ENCODE measurements around the gene GPX5.

DNA sequence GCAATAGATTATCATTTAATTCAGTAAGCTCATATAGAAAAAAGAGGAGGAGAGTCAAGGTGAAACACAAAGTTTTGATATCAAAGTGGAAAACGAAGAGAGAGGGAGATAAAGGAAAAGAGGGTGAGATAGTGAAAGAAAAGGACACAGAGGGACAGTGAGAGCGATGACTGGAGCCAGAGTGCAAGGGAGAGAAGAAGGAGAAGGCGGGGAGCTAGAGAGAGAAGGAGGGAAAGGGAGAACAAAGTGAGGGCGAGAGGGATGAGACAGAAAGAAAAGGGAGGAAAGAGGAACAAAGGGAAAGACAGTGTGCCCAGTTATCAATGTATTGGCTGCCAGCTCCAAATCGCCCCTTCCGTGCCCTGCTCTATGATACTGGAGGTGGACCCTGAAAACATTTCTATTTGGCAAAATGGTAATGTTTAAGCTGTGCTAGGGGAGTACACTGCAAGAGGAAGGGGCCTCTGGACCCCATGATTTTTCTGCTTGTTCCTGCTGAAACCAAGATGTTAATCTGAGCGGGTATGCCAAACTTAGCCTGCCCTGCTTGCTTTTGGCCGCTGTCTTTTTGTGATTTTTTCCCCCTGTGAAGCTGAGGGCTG, 27.8 kb downstream of the GPX5 start:
- TF ChIP-seq POLR2A (IDR thresholded peaks at IDR 0.05; ENCODE audit: low read depth), result no peak
- TF ChIP-seq, protein P1, sequence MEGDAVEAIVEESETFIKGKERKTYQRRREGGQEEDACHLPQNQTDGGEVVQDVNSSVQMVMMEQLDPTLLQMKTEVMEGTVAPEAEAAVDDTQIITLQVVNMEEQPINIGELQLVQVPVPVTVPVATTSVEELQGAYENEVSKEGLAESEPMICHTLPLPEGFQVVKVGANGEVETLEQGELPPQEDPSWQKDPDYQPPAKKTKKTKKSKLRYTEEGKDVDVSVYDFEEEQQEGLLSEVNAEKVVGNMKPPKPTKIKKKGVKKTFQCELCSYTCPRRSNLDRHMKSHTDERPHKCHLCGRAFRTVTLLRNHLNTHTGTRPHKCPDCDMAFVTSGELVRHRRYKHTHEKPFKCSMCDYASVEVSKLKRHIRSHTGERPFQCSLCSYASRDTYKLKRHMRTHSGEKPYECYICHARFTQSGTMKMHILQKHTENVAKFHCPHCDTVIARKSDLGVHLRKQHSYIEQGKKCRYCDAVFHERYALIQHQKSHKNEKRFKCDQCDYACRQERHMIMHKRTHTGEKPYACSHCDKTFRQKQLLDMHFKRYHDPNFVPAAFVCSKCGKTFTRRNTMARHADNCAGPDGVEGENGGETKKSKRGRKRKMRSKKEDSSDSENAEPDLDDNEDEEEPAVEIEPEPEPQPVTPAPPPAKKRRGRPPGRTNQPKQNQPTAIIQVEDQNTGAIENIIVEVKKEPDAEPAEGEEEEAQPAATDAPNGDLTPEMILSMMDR (IDR thresholded peaks at IDR 0.05), result no peak
- TF ChIP-seq POLR2AphosphoS5 (IDR thresholded peaks at IDR 0.05), result no peak

All from esophagus muscularis mucosa (tissue), 3 donors.